Prostate gland (tissue), 2 donors: ENCODE measurements around the gene FGF1.

ENCODE experiments used
- POLR2A ChIP-seq: fragments of 450-650 bp; IDR thresholded peaks from one replicate; pipeline ENCODE4 v1.6.1; 2016; ENCODE audit warnings: antibody characterized with exemption, mild to moderate bottlenecking
- TF ChIP-seq, protein P1 (sequence below), 4 experiments: fragments of 200-600 bp in 2 of 4; fragments of 450-650 bp in 2 of 4; sonication (generic) in 2 of 4; IDR thresholded peaks; 1 replicate in 3 of 4; 2 replicates in 1 of 4; pipeline ENCODE4 v1.5.1; 2016 to 2019; ENCODE audit warnings: antibody characterized with exemption in 4 of 4, mild to moderate bottlenecking in 2 of 4, moderate library complexity in 2 of 4

- TF ChIP-seq, protein P1, sequence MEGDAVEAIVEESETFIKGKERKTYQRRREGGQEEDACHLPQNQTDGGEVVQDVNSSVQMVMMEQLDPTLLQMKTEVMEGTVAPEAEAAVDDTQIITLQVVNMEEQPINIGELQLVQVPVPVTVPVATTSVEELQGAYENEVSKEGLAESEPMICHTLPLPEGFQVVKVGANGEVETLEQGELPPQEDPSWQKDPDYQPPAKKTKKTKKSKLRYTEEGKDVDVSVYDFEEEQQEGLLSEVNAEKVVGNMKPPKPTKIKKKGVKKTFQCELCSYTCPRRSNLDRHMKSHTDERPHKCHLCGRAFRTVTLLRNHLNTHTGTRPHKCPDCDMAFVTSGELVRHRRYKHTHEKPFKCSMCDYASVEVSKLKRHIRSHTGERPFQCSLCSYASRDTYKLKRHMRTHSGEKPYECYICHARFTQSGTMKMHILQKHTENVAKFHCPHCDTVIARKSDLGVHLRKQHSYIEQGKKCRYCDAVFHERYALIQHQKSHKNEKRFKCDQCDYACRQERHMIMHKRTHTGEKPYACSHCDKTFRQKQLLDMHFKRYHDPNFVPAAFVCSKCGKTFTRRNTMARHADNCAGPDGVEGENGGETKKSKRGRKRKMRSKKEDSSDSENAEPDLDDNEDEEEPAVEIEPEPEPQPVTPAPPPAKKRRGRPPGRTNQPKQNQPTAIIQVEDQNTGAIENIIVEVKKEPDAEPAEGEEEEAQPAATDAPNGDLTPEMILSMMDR (IDR thresholded peaks at IDR 0.05): no peak
- TF ChIP-seq POLR2A: no peak
Observed at GRCh38 chr5:142589720-142590119, 96.2 kb downstream of the FGF1 start.
